ENCODE measurements around the gene GABRB3. TPM values are rescaled to one million over a fixed set of nuclear protein-coding genes. Genes with fewer than 3 reads are reported as not detected.

GABRB3 gene
- total and polyA plus RNA-seq, 4 donors: 0.81 to 5.5 (median 3.6) TPM

- Histone ChIP-seq H3K9ac (ENCODE audit: insufficient read depth in 1 of 2, low read length in 2 of 2) (no peak overlapping the region), H3K36me3 (ENCODE audit: control insufficient read depth in 4 of 4, insufficient read depth in 4 of 4, low read length in 4 of 4) (no peaks in the 10 kb centered on the region), H3K4me3 (no peak overlapping the region), H3K27ac (ENCODE audit: low read depth in 1 of 2, low read length in 1 of 2) (no peak overlapping the region), H3K4me1 (ENCODE audit: control insufficient read depth in 5 of 5, insufficient read depth in 5 of 5, low read length in 5 of 5) (no peaks in the 10 kb centered on the region), H3K27me3 (ENCODE audit: control insufficient read depth in 3 of 3, insufficient read depth in 3 of 3, low read length in 2 of 3) (peaks cover 0 to under 1% (median 0%) of the 10 kb centered on the region in 3 donors), H3K9me3 (ENCODE audit: control insufficient read depth in 4 of 4, insufficient read depth in 3 of 4, low read length in 3 of 4) (peaks cover 0 to 10% (median 5%) of the 10 kb centered on the region in 4 donors)
- DNase-seq (no peak), ATAC-seq (ENCODE audit: insufficient read depth, low FRiP score) (no peak)
- 79 to 80% methylated on average over 9 of the region's 9 CpGs for WGBS, 2 donors
- no peak for TF ChIP-seq CTCF (IDR thresholded peaks at IDR 0.05; ENCODE audit: control extremely low read depth, extremely low read depth)
Observed at GRCh38 chr15:26644948-26645347, 127.9 kb downstream of the GABRB3 start.

DNA sequence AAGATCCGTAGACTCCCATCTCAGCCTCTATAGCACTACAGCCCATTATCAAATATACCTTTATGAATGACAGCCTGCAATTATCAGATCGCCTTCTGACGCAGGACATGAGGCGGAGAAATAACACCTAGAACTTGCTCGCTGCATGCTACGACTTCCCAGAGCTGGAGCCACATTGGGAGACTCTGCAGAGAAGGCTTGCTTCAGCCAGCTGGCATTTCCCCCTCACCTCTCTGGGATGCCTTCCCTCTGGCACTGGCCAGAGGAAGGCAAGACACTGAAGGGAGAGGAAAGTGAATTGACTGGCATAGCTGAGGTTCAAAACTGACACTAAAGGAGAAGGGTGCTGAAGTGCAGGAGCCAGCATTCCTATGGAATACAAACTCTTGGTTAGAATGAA, 131.7 kb downstream of the GABRB3 start:
- peaks cover 0 to 12% (median 0%) of the 10 kb centered on the region in 4 donors for H3K9me3 ChIP-seq (ENCODE audit: control insufficient read depth in 4 of 4, insufficient read depth in 3 of 4, low read length in 3 of 4)
- H3K9ac ChIP-seq (ENCODE audit: insufficient read depth in 1 of 2, low read length in 2 of 2): no peak overlapping the region
- H3K36me3 ChIP-seq (ENCODE audit: control insufficient read depth in 4 of 4, insufficient read depth in 4 of 4, low read length in 4 of 4): no peaks in the 10 kb centered on the region
- no peaks in the 10 kb centered on the region for H3K27me3 ChIP-seq (ENCODE audit: control insufficient read depth in 3 of 3, insufficient read depth in 3 of 3, low read length in 2 of 3)
- DNase-seq (no peak), ATAC-seq (ENCODE audit: insufficient read depth, low FRiP score) (no peak)
- TF ChIP-seq CTCF (IDR thresholded peaks at IDR 0.05; ENCODE audit: control extremely low read depth, extremely low read depth): no peak
- 84 to 96% methylated on average over 6 of the region's 6 CpGs for WGBS, 2 donors
- no peak overlapping the region for H3K4me3 ChIP-seq
- no peak overlapping the region for H3K27ac ChIP-seq (ENCODE audit: low read depth in 1 of 2, low read length in 1 of 2)
- no peaks in the 10 kb centered on the region for H3K4me1 ChIP-seq (ENCODE audit: control insufficient read depth in 5 of 5, insufficient read depth in 5 of 5, low read length in 5 of 5)

DNA sequence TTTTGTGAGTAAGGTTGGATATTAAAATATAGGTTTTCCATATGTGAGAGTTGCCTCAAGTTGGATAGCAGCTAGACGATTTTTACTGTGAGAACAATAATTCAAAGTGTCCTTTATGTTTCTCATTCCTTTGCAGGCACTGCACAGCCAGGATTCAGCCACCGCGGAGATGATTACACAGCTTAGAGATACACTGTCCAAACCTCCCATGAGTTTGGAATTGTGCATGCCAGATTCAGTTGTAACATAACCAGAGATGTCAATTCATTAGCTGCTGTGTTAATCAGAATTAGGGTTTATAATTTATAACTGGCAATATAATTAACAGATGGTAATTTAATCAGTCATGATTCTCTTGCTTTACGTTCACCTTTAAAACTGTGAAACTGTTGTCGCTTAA, 132.3 kb downstream of the GABRB3 start:
- no peak for TF ChIP-seq CTCF (IDR thresholded peaks at IDR 0.05; ENCODE audit: control extremely low read depth, extremely low read depth)
- no peaks in the 10 kb centered on the region for H3K27me3 ChIP-seq (ENCODE audit: control insufficient read depth in 3 of 3, insufficient read depth in 3 of 3, low read length in 2 of 3)
- no peaks in the 10 kb centered on the region for H3K36me3 ChIP-seq (ENCODE audit: control insufficient read depth in 4 of 4, insufficient read depth in 4 of 4, low read length in 4 of 4)
- H3K27ac ChIP-seq (ENCODE audit: low read depth in 1 of 2, low read length in 1 of 2): no peak overlapping the region
- no peak overlapping the region for H3K4me3 ChIP-seq
- H3K9ac ChIP-seq (ENCODE audit: insufficient read depth in 1 of 2, low read length in 2 of 2): no peak overlapping the region
- DNase-seq (no peak), ATAC-seq (ENCODE audit: insufficient read depth, low FRiP score) (no peak)
- H3K9me3 ChIP-seq (ENCODE audit: control insufficient read depth in 4 of 4, insufficient read depth in 3 of 4, low read length in 3 of 4): peaks cover 0 to 12% (median 0%) of the 10 kb centered on the region in 4 donors
- H3K4me1 ChIP-seq (ENCODE audit: control insufficient read depth in 5 of 5, insufficient read depth in 5 of 5, low read length in 5 of 5): no peaks in the 10 kb centered on the region
- 77 to 84% methylated on average over 5 of the region's 5 CpGs for WGBS, 2 donors

GRCh38 chr15:26639966-26640365, 132.9 kb downstream of the GABRB3 start:
- DNase-seq: no peak
- Histone ChIP-seq H3K4me3 (no peak overlapping the region), H3K27ac (ENCODE audit: low read depth in 1 of 2, low read length in 1 of 2) (no peak overlapping the region), H3K4me1 (ENCODE audit: control insufficient read depth in 5 of 5, insufficient read depth in 5 of 5, low read length in 5 of 5) (no peaks in the 10 kb centered on the region), H3K36me3 (ENCODE audit: control insufficient read depth in 4 of 4, insufficient read depth in 4 of 4, low read length in 4 of 4) (no peaks in the 10 kb centered on the region), H3K9me3 (ENCODE audit: control insufficient read depth in 4 of 4, insufficient read depth in 3 of 4, low read length in 3 of 4) (peaks cover 0 to 12% (median 0%) of the 10 kb centered on the region in 4 donors), H3K9ac (ENCODE audit: insufficient read depth in 1 of 2, low read length in 2 of 2) (no peak overlapping the region), H3K27me3 (ENCODE audit: control insufficient read depth in 3 of 3, insufficient read depth in 3 of 3, low read length in 2 of 3) (no peaks in the 10 kb centered on the region)
- WGBS, 2 donors: 72% methylated on average over 9 of the region's 9 CpGs
- TF ChIP-seq CTCF (IDR thresholded peaks at IDR 0.05; ENCODE audit: control extremely low read depth, extremely low read depth): no peak
- no peak for ATAC-seq (ENCODE audit: insufficient read depth, low FRiP score)

Data from lung (tissue), 12 donors.